ENCODE results near the gene TRPM2.

- TF ChIP-seq MXI1 (IDR thresholded peaks at IDR 0.05; ENCODE audit: borderline replicate concordance, low read depth, low read length) (no peak), CTCF (conservative IDR thresholded peaks at IDR 0.05; ENCODE audit: low read depth, low read length) (no peak), FOS (IDR thresholded peaks at IDR 0.05; ENCODE audit: low read depth, low read length) (no peak), RFX5 (IDR thresholded peaks at IDR 0.05; ENCODE audit: low read depth, low read length) (no peak), POLR2A (IDR thresholded peaks at IDR 0.05; ENCODE audit: low read depth, low read length) (no peak), RCOR1 (IDR thresholded peaks at IDR 0.05; ENCODE audit: insufficient replicate concordance, low read length) (no peak)
- TF ChIP-seq, protein P1, sequence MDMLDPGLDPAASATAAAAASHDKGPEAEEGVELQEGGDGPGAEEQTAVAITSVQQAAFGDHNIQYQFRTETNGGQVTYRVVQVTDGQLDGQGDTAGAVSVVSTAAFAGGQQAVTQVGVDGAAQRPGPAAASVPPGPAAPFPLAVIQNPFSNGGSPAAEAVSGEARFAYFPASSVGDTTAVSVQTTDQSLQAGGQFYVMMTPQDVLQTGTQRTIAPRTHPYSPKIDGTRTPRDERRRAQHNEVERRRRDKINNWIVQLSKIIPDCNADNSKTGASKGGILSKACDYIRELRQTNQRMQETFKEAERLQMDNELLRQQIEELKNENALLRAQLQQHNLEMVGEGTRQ (IDR thresholded peaks at IDR 0.05; ENCODE audit: low read depth, low read length), result no peak
Observed at GRCh38 chr21:44375761-44376241, 22.4 kb downstream of the TRPM2 start.

Data from IMR-90 (cell line).